IMR-90 (cell line): Measurements from ENCODE around the gene SLC29A3. TPM values are rescaled to one million over a fixed set of nuclear protein-coding genes. Genes with fewer than 3 reads are reported as not detected.

ENCODE experiments used
- ATAC-seq: fragments of 200-7000 bp; cut with Tn5 transposase; 2 replicates; pipeline ENCODE4 v1.9.1; 2020; ENCODE audit warnings: low read depth, mild to moderate bottlenecking, moderate library complexity
- BruUV-seq: library from RNA; stranded (reverse); fragments of 400-500 nt; replicated peaks from 2 replicates; lab custom pipeline; 2021; lab: Mats Ljungman, UMichigan
- CTCF ChIA-PET: fragments of 300-600 bp; formaldehyde crosslinking; extraction: SDS; loops from one replicate; lab custom pipeline; 2021; ENCODE audit warnings: antibody characterized with exemption; lab: Yijun Ruan, JAX
- POLR2A ChIA-PET: fragments of 300-600 bp; sonication (Branson Sonifier 250); formaldehyde crosslinking; loops from one replicate; lab custom pipeline; 2022; ENCODE audit warnings: antibody characterized with exemption; ENCODE audit not compliant: unreplicated experiment; lab: Charles Lee
- DNase-seq: peaks from one replicate; pipeline ENCODE4 v3.0.0; 2013
- H2AFZ ChIP-seq: replicated peaks from 2 replicates; pipeline ENCODE3; 2013; ENCODE audit warnings: low read length, mild to moderate bottlenecking; ENCODE audit not compliant: poor library complexity
- H2AK5ac ChIP-seq: 2 replicates; pipeline ENCODE4 v1.6.1; 2013; ENCODE audit warnings: low read depth, low read length, inconsistent platforms
- H2AK9ac ChIP-seq: replicated peaks from 2 replicates; pipeline ENCODE3; 2013; ENCODE audit warnings: mild to moderate bottlenecking, low read depth, low read length, moderate library complexity; ENCODE audit not compliant: poor library complexity
- H2BK120ac ChIP-seq: 2 replicates; pipeline ENCODE4 v1.6.1; 2013; ENCODE audit warnings: low read depth, low read length, inconsistent platforms
- H2BK15ac ChIP-seq: 3 replicates; pipeline ENCODE4 v1.6.1; 2013; ENCODE audit warnings: low read depth, low read length, inconsistent platforms
- H2BK20ac ChIP-seq: 2 replicates; pipeline ENCODE4 v1.6.1; 2013; ENCODE audit warnings: low read depth, mild to moderate bottlenecking, inconsistent platforms, low read length, moderate library complexity
- H2BK5ac ChIP-seq: 2 replicates; pipeline ENCODE4 v1.6.1; 2013; ENCODE audit warnings: mild to moderate bottlenecking, low read depth, low read length, inconsistent platforms; ENCODE audit not compliant: poor library complexity, severe bottlenecking
- H3K14ac ChIP-seq: replicated peaks from 2 replicates; pipeline ENCODE4 v1.6.1; 2013; ENCODE audit warnings: low read depth, low read length, inconsistent platforms
- H3K18ac ChIP-seq: 2 replicates; pipeline ENCODE4 v1.6.1; 2013; ENCODE audit warnings: low read depth, low read length, control low read depth
- H3K23ac ChIP-seq: 2 replicates; pipeline ENCODE4 v1.6.1; 2013; ENCODE audit warnings: low read depth, low read length, inconsistent platforms
- H3K27ac ChIP-seq: 2 replicates; pipeline ENCODE4 v1.5.1; 2013; ENCODE audit warnings: mild to moderate bottlenecking, control low read depth, low read length; ENCODE audit not compliant: insufficient read depth
- H3K27me3 ChIP-seq: 2 replicates; pipeline ENCODE4 v1.6.1; 2013; ENCODE audit warnings: low read length; ENCODE audit not compliant: control insufficient read depth, insufficient read depth
- H3K36me3 ChIP-seq: 2 replicates; pipeline ENCODE4 v1.6.1; 2013; ENCODE audit warnings: low read length, mixed read lengths; ENCODE audit not compliant: control insufficient read depth, insufficient read depth
- H3K4ac ChIP-seq: 2 replicates; pipeline ENCODE4 v1.6.1; 2013; ENCODE audit warnings: low read depth, low read length, inconsistent platforms
- H3K4me1 ChIP-seq: 2 replicates; pipeline ENCODE4 v1.6.1; 2013; ENCODE audit warnings: low read length, mixed read lengths; ENCODE audit not compliant: control insufficient read depth, insufficient read depth
- H3K4me2 ChIP-seq: 2 replicates; pipeline ENCODE4 v1.6.1; 2013; ENCODE audit warnings: low read depth, mild to moderate bottlenecking, control low read depth, low read length, moderate library complexity
- H3K4me3 ChIP-seq: 2 replicates; pipeline ENCODE4 v1.5.1; 2013; ENCODE audit warnings: low read depth, mild to moderate bottlenecking, control low read depth, low read length, moderate library complexity; ENCODE audit not compliant: insufficient read depth
- H3K56ac ChIP-seq: 2 replicates; pipeline ENCODE4 v1.6.1; 2013; ENCODE audit warnings: low read length, inconsistent platforms; ENCODE audit not compliant: insufficient read depth; ENCODE audit errors: extremely low read depth
- H3K79me1 ChIP-seq, 2 experiments: 2 replicates each; pipeline ENCODE4 v1.6.1; 2013; ENCODE audit warnings: low read length in 2 of 2, inconsistent platforms in 1 of 2, low read depth in 1 of 2
- H3K9ac ChIP-seq: 2 replicates; pipeline ENCODE4 v1.6.1; 2013; ENCODE audit warnings: low read depth, low read length, control low read depth
- H3K9me1 ChIP-seq: 2 replicates; pipeline ENCODE4 v1.6.1; 2013; ENCODE audit warnings: low read length, inconsistent platforms; ENCODE audit not compliant: insufficient read depth
- H3K9me3 ChIP-seq: 2 replicates; pipeline ENCODE4 v1.6.1; 2013; ENCODE audit warnings: low read length; ENCODE audit not compliant: control insufficient read depth, insufficient read depth
- H4K20me1 ChIP-seq: 2 replicates; pipeline ENCODE4 v1.6.1; 2013; ENCODE audit warnings: low read length, inconsistent platforms; ENCODE audit not compliant: insufficient read depth
- H4K5ac ChIP-seq: 2 replicates; pipeline ENCODE4 v1.6.1; 2013; ENCODE audit warnings: mild to moderate bottlenecking, low read depth, low read length, control low read depth
- H4K8ac ChIP-seq, 2 experiments: 2 replicates each; pipeline ENCODE4 v1.6.1; 2013; ENCODE audit warnings: low read depth in 2 of 2, low read length in 2 of 2, control low read depth in 1 of 2, inconsistent platforms in 1 of 2
- H4K91ac ChIP-seq: 2 replicates; pipeline ENCODE4 v1.6.1; 2013; ENCODE audit warnings: low read depth, low read length, inconsistent platforms; ENCODE audit not compliant: insufficient read depth
- BHLHE40 ChIP-seq: fragments of 150-350 bp; IDR thresholded peaks from 2 replicates; pipeline ENCODE4 v1.6.1; 2016; ENCODE audit warnings: mild to moderate bottlenecking, low read depth, low read length
- CEBPB ChIP-seq: IDR thresholded peaks from 2 replicates; pipeline ENCODE4 v1.6.1; 2012; ENCODE audit warnings: low read depth, low read length, improper control_type of control experiment
- CTCF ChIP-seq: conservative IDR thresholded peaks from 2 replicates; pipeline ENCODE4 v1.5.1; 2012; ENCODE audit warnings: mild to moderate bottlenecking, low read depth, low read length, improper control_type of control experiment
- FOS ChIP-seq: fragments of 150-350 bp; IDR thresholded peaks from 2 replicates; pipeline ENCODE4 v1.6.1; 2016; ENCODE audit warnings: low read depth, low read length
- MAFK ChIP-seq: IDR thresholded peaks from 2 replicates; pipeline ENCODE4 v1.6.1; 2012; ENCODE audit warnings: low read depth, low read length, improper control_type of control experiment
- MAZ ChIP-seq: IDR thresholded peaks from 2 replicates; pipeline ENCODE4 v1.6.1; 2012; ENCODE audit warnings: low read depth, mild to moderate bottlenecking, low read length, improper control_type of control experiment, moderate library complexity, borderline replicate concordance
- NFE2L2 ChIP-seq: fragments of 150-350 bp; IDR thresholded peaks from 2 replicates; pipeline ENCODE4 v1.6.1; 2016; ENCODE audit warnings: low read depth, mild to moderate bottlenecking, low read length
- POLR2A ChIP-seq: IDR thresholded peaks from 2 replicates; pipeline ENCODE4 v1.6.1; 2012; ENCODE audit warnings: mild to moderate bottlenecking, low read depth, low read length
- RAD21 ChIP-seq: IDR thresholded peaks from 2 replicates; pipeline ENCODE4 v1.6.1; 2012; ENCODE audit warnings: low read length, improper control_type of control experiment
- RCOR1 ChIP-seq: IDR thresholded peaks from 2 replicates; pipeline ENCODE4 v1.6.1; 2012; ENCODE audit warnings: mild to moderate bottlenecking, low read length, improper control_type of control experiment; ENCODE audit not compliant: insufficient replicate concordance
- SMC3 ChIP-seq: fragments of 150-350 bp; IDR thresholded peaks from 2 replicates; pipeline ENCODE4 v1.6.1; 2016; ENCODE audit warnings: low read depth, mild to moderate bottlenecking, antibody characterized with exemption, low read length, moderate library complexity
- USF2 ChIP-seq: fragments of 150-350 bp; IDR thresholded peaks from 2 replicates; pipeline ENCODE4 v1.6.1; 2017; ENCODE audit warnings: mild to moderate bottlenecking, antibody characterized with exemption, low read length, low read depth
- WGBS, 2 experiments: methylation state at CpG; one replicate each; pipeline versions ENCODE4 v1.1.5 to v1.1.7; 2013; ENCODE audit warnings: missing lambda C conversion rate in 2 of 2; ENCODE audit not compliant: insufficient read length in 1 of 2; ENCODE audit errors: extremely low coverage in 2 of 2; 5-methylcytosine and 5-hydroxymethylcytosine counted together
- dilution Hi-C: fragments of 300-500 bp; cut with HindIII; formaldehyde crosslinking; loops from one replicate; pipeline ENCODE4 v1.14.3; 2018; ENCODE audit warnings: low sequenced_read_pairs; ENCODE audit not compliant: unreplicated experiment
- in situ Hi-C: fragments of 300-500 bp; cut with MboI; formaldehyde crosslinking; loops from 3 replicates; pipeline ENCODE4 v1.14.3; 2019; ENCODE audit warnings: low sequenced_read_pairs, inconsistent platforms, mixed read lengths
- intact Hi-C: fragments of 100-400 bp; cut with micrococcal nuclease; formaldehyde crosslinking; loops from 2 replicates; pipeline ENCODE4 v1.10.0; 2022
- polyA plus RNA-seq, 3 experiments: library from polyadenylated mRNA; depleted of rRNA; stranded (reverse); fragments of >200 nt; gene quantifications; 2 replicates each; pipeline ENCODE4 v1.2.3, GENCODE V29; 2012; ENCODE audit warnings: low replicate concordance in 1 of 3
- total RNA-seq: library from RNA; depleted of rRNA; stranded (reverse); fragments of >200 nt; gene quantifications from 2 replicates; pipeline ENCODE4 v1.2.3, GENCODE V29; 2012
- TF ChIP-seq, protein P1 (sequence below): fragments of 150-350 bp; IDR thresholded peaks from 2 replicates; pipeline ENCODE4 v1.6.1; 2016; ENCODE audit warnings: low read depth, mild to moderate bottlenecking, low read length, moderate library complexity, borderline replicate concordance

SLC29A3 gene
- total and polyA plus RNA-seq, 2 of the 4 experiments (the other 2 are of a cell fraction): 0.72 to 3.0 TPM

GRCh38 chr10:71351628-71352319 is 32.7 kb downstream of the SLC29A3 start:
- Histone ChIP-seq H2BK5ac (no peak overlapping the region), H2AFZ (no peak overlapping the region), H2AK9ac (no peak overlapping the region), H3K4me1 (no peaks in the 10 kb centered on the region), H3K18ac (no peak overlapping the region), H3K4me2 (no peak overlapping the region), H2AK5ac (no peak overlapping the region), H3K27ac (no peak overlapping the region), H4K5ac (no peak overlapping the region), H2BK15ac (no peak overlapping the region), H4K8ac (no peak overlapping the region), H4K91ac (no peak overlapping the region), H3K56ac (no peak overlapping the region), H3K36me3 (peaks cover 2% of the 10 kb centered on the region), H3K79me1 (no peaks in the 10 kb centered on the region), H3K9me1 (no peaks in the 10 kb centered on the region), H3K9ac (no peak overlapping the region), H2BK20ac (no peak overlapping the region), H2BK120ac (no peak overlapping the region), H4K20me1 (no peaks in the 10 kb centered on the region), H3K4ac (no peak overlapping the region), H3K27me3 (peaks cover 7% of the 10 kb centered on the region; the same call in 1 of the 2 replicates), H3K14ac (no peak overlapping the region), H3K4me3 (no peak overlapping the region), H3K23ac (no peak overlapping the region), H3K9me3 (no peaks in the 10 kb centered on the region)
- intact Hi-C loops: no loop called here
- POLR2A ChIA-PET: no interaction called here
- no peak for ATAC-seq
- TF ChIP-seq SMC3: no peak
- no peak for TF ChIP-seq RAD21
- TF ChIP-seq MAZ: no peak
- no peak for TF ChIP-seq FOS
- no peak for TF ChIP-seq NFE2L2
- no peak for TF ChIP-seq CTCF
- no peak for TF ChIP-seq BHLHE40
- TF ChIP-seq RCOR1: no peak
- no peak for TF ChIP-seq CEBPB
- TF ChIP-seq USF2: no peak
- no peak for TF ChIP-seq MAFK
- TF ChIP-seq POLR2A: no peak
- TF ChIP-seq, protein P1, sequence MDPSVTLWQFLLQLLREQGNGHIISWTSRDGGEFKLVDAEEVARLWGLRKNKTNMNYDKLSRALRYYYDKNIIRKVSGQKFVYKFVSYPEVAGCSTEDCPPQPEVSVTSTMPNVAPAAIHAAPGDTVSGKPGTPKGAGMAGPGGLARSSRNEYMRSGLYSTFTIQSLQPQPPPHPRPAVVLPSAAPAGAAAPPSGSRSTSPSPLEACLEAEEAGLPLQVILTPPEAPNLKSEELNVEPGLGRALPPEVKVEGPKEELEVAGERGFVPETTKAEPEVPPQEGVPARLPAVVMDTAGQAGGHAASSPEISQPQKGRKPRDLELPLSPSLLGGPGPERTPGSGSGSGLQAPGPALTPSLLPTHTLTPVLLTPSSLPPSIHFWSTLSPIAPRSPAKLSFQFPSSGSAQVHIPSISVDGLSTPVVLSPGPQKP: no peak
- BruUV-seq: no TSS peak
- no peak for DNase-seq
- dilution Hi-C loops: no loop called here
- CTCF ChIA-PET: no interaction called here
- in situ Hi-C loops: no loop called here
- WGBS, 2 experiments: 86% methylated on average over 5 of the region's 14 CpGs; no CpG with 5 or more reads in 1 of the 2 experiments
